Astrocyte (in vitro differentiated cells and primary cell): ENCODE data around the gene ZNF526. TPM values are rescaled to one million over a fixed set of nuclear protein-coding genes. Genes with fewer than 3 reads are reported as not detected.
"Not testable (repeated sequence)": the region's sequence is repeated elsewhere in the genome, so short reads cannot be mapped to it uniquely, and the experiment has no call there.

Experiments
- DNase-seq: peaks from one replicate; pipeline ENCODE4 v3.0.0-alpha.2; 2010; ENCODE audit warnings: low read depth
- FAIRE-seq: peaks from 2 replicates; lab custom pipeline; 2011; peaks lifted over from hg19 to GRCh38; lab: Jason Lieb, UNC
- H2AFZ ChIP-seq: 2 replicates; pipeline ENCODE4 v1.6.0; 2012; ENCODE audit warnings: low read depth, low read length, inconsistent platforms
- H3K27ac ChIP-seq: 2 replicates; pipeline ENCODE4 v1.5.1; 2011; ENCODE audit warnings: low read depth, low read length, inconsistent platforms
- H3K27me3 ChIP-seq: 2 replicates; pipeline ENCODE4 v1.6.0; 2011; ENCODE audit warnings: low read length, inconsistent platforms; ENCODE audit not compliant: insufficient read depth
- H3K36me3 ChIP-seq: 2 replicates; pipeline ENCODE4 v1.5.1; 2011; ENCODE audit warnings: low read length, inconsistent platforms; ENCODE audit not compliant: insufficient read depth
- H3K4me1 ChIP-seq: 2 replicates; pipeline ENCODE4 v1.5.1; 2011; ENCODE audit warnings: low read length, inconsistent platforms; ENCODE audit not compliant: insufficient read depth
- H3K4me2 ChIP-seq: 2 replicates; pipeline ENCODE4 v1.6.0; 2012; ENCODE audit warnings: low read length, inconsistent platforms
- H3K4me3 ChIP-seq: 2 replicates; pipeline ENCODE4 v1.5.1; 2011; ENCODE audit warnings: low read depth, mild to moderate bottlenecking, low read length, inconsistent platforms; ENCODE audit not compliant: insufficient read depth
- H3K79me2 ChIP-seq: 2 replicates; pipeline ENCODE4 v1.6.0; 2012; ENCODE audit warnings: mild to moderate bottlenecking, low read length, inconsistent platforms; ENCODE audit not compliant: insufficient read depth
- H3K9ac ChIP-seq: 2 replicates; pipeline ENCODE4 v1.6.0; 2012; ENCODE audit warnings: mild to moderate bottlenecking, low read length, inconsistent platforms
- H3K9me3 ChIP-seq: 2 replicates; pipeline ENCODE4 v1.5.1; 2012; ENCODE audit warnings: low read depth, mild to moderate bottlenecking, low read length, inconsistent platforms; ENCODE audit not compliant: insufficient read depth
- H4K20me1 ChIP-seq: 2 replicates; pipeline ENCODE4 v1.6.0; 2012; ENCODE audit warnings: low read length, inconsistent platforms; ENCODE audit not compliant: insufficient read depth
- H3K27ac Mint-ChIP-seq: one replicate; pipeline ENCODE4 v1.8.0; 2021; ENCODE audit warnings: mild to moderate bottlenecking, mixed read lengths; ENCODE audit not compliant: unreplicated experiment
- H3K27me3 Mint-ChIP-seq: one replicate; pipeline ENCODE4 v1.8.0; 2021; ENCODE audit warnings: low read depth, mixed read lengths; ENCODE audit not compliant: unreplicated experiment
- H3K36me3 Mint-ChIP-seq: one replicate; pipeline ENCODE4 v1.8.0; 2021; ENCODE audit warnings: low read depth, mixed read lengths; ENCODE audit not compliant: unreplicated experiment
- H3K4me1 Mint-ChIP-seq: one replicate; pipeline ENCODE4 v1.8.0; 2021; ENCODE audit warnings: low read depth, mixed read lengths; ENCODE audit not compliant: unreplicated experiment
- H3K4me3 Mint-ChIP-seq: one replicate; pipeline ENCODE4 v1.8.0; 2021; ENCODE audit warnings: mild to moderate bottlenecking, moderate library complexity, mixed read lengths; ENCODE audit not compliant: unreplicated experiment
- H3K9me3 Mint-ChIP-seq: one replicate; pipeline ENCODE4 v1.8.0; 2021; ENCODE audit warnings: mild to moderate bottlenecking, mixed read lengths; ENCODE audit not compliant: unreplicated experiment
- EZH2 ChIP-seq: IDR thresholded peaks from 2 replicates; pipeline ENCODE4 v1.6.1; 2012; ENCODE audit warnings: mild to moderate bottlenecking, low read length, inconsistent platforms; ENCODE audit not compliant: insufficient read depth
- total RNA-seq: library from RNA; stranded (reverse); gene quantifications from 2 replicates; pipeline ENCODE4 v1.2.1, GENCODE V29; 2021
- TF ChIP-seq, protein P1 (sequence below): IDR thresholded peaks from 2 replicates; pipeline ENCODE4 v1.5.1; 2011; ENCODE audit warnings: low read depth, mild to moderate bottlenecking, inconsistent platforms, low read length, moderate library complexity; ENCODE audit not compliant: insufficient read depth

Gene ZNF526
- total RNA-seq, 1 donor from 2014 or later = 20.2 TPM

DNA sequence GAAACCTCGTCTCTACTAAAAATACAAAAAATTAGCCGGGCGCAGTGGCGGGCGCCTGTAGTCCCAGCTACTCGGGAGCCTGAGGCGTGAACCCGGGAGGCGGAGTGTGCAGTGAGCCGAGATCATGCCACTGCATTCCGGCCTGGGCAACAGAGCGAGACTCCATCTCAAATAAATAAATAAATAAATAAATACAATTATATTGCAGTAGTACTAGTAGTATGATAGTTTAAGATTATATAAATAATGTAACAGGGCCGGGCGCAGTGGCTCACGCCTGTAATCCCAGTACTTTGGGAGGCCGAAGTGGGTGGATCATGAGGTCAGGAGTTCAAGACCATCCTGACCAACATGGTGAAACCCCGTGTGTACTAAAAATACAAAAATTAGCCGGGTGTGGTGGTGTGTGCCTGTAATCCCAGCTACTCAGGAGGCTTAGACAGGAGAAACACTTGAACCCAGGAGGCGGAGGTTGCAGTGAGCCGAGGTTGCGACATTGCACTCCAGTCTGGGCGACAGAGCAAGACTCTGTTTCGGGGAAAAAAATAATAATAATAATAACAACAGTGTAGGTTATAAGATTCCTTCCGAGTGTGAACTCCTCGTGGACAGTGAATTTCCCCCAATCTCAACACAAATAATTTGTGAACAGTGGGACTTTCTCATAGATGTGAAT is 47.0 kb downstream of the ZNF526 start:
- peaks cover 27% of the 10 kb centered on the region for H3K79me2 ChIP-seq
- peak overlapping the region; percentile 80 for H2AFZ ChIP-seq
- H3K27me3 ChIP-seq, H3K27ac Mint-ChIP-seq, DNase-seq, H3K27me3 Mint-ChIP-seq, H3K9me3 Mint-ChIP-seq, FAIRE-seq, H3K27ac ChIP-seq, H3K36me3 ChIP-seq, H3K36me3 Mint-ChIP-seq, H3K4me3 ChIP-seq, H4K20me1 ChIP-seq, H3K9me3 ChIP-seq, H3K4me3 Mint-ChIP-seq: not testable (repeated sequence)
- peaks cover 15% of the 10 kb centered on the region for H3K4me1 Mint-ChIP-seq
- H3K4me2 ChIP-seq = peak overlapping the region; percentile 94
- peak overlapping the region; percentile 95 for H3K9ac ChIP-seq
- H3K4me1 ChIP-seq = peaks cover 25% of the 10 kb centered on the region

DNA sequence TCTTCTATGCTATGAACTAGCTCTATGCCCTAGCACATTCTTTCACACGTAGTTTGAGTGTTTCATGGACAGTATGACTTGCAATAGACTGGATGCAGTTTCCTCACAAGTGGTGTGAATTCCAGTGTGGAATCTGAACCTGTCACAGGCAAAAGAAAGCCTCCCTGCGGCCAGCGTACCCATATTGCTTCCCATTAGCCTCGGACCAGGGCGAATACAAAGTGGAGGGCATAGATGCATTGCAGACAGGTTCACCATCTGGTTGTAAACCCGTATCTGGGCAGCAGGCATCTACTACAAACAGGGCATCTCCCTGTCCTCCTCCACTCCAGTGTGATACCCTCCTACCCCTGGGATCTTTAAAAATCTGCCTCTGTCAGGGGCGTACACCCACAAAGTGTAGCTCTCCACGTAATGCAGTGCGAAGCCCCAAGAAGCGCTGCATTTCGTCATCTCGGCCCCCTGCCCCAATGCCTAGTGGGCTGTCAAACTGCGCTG is 47.6 kb downstream of the ZNF526 start:
- FAIRE-seq (no peak), DNase-seq (no peak)
- H3K36me3 ChIP-seq = no peaks in the 10 kb centered on the region
- H2AFZ ChIP-seq = peak overlapping the region; percentile 80
- H3K4me2 ChIP-seq = peak overlapping the region; percentile 94
- no peaks in the 10 kb centered on the region for H4K20me1 ChIP-seq
- peaks cover 34% of the 10 kb centered on the region for H3K79me2 ChIP-seq
- peak overlapping the region; percentile 81 for H3K4me3 ChIP-seq
- TF ChIP-seq, protein P1, sequence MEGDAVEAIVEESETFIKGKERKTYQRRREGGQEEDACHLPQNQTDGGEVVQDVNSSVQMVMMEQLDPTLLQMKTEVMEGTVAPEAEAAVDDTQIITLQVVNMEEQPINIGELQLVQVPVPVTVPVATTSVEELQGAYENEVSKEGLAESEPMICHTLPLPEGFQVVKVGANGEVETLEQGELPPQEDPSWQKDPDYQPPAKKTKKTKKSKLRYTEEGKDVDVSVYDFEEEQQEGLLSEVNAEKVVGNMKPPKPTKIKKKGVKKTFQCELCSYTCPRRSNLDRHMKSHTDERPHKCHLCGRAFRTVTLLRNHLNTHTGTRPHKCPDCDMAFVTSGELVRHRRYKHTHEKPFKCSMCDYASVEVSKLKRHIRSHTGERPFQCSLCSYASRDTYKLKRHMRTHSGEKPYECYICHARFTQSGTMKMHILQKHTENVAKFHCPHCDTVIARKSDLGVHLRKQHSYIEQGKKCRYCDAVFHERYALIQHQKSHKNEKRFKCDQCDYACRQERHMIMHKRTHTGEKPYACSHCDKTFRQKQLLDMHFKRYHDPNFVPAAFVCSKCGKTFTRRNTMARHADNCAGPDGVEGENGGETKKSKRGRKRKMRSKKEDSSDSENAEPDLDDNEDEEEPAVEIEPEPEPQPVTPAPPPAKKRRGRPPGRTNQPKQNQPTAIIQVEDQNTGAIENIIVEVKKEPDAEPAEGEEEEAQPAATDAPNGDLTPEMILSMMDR = no peak
- no peak for TF ChIP-seq EZH2
- H3K9me3 ChIP-seq = no peaks in the 10 kb centered on the region
- H3K27me3 ChIP-seq = no peaks in the 10 kb centered on the region
- Mint-ChIP-seq H3K4me3 (no peak overlapping the region), H3K27ac (no peak overlapping the region), H3K27me3 (no peaks in the 10 kb centered on the region), H3K36me3 (peaks cover 4% of the 10 kb centered on the region), H3K9me3 (no peaks in the 10 kb centered on the region), H3K4me1 (peaks cover 15% of the 10 kb centered on the region)
- peak overlapping the region; percentile 100 for H3K27ac ChIP-seq
- H3K4me1 ChIP-seq = peaks cover 25% of the 10 kb centered on the region
- H3K9ac ChIP-seq = peak overlapping the region; percentile 95

DNA sequence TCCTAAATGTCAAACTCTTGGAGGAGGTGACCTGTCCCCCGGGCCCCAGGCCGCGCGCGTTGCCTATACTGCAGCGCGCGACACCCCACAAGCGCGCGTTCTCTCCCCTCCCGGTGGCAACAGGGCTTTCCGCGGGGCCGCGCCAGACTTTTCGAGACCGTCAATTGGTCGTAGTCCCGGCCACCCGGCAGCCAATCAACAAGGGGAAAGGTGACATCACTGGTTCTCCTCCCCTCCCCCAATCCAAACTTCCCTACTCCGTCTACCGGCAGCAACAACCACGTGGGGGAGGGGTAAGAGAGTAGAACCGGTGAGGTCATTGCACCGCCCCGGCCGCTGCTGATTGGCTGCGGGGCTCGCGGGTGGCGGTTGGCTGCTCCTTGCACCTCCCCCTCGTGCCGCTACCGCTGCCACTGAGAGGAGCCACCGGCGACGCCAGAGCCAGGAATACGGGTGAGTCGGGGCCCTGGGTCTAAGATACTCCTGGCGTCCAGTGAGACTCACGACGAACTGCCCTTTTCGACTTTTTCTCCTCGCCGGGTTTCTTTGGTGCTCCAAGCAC is 48.1 kb downstream of the ZNF526 start:
- Mint-ChIP-seq H3K4me1 (peaks cover 15% of the 10 kb centered on the region), H3K9me3 (no peaks in the 10 kb centered on the region), H3K27ac (no peak overlapping the region), H3K4me3 (no peak overlapping the region), H3K36me3 (peaks cover 4% of the 10 kb centered on the region), H3K27me3 (no peaks in the 10 kb centered on the region)
- H3K9ac ChIP-seq = peak overlapping the region; percentile 95
- H3K27me3 ChIP-seq = no peaks in the 10 kb centered on the region
- peak overlapping the region; percentile 100 for H3K27ac ChIP-seq
- no peak for TF ChIP-seq EZH2
- TF ChIP-seq, protein P1 = no peak
- peaks cover 39% of the 10 kb centered on the region for H3K79me2 ChIP-seq
- H4K20me1 ChIP-seq = no peaks in the 10 kb centered on the region
- DNase-seq (peak; percentile 96), FAIRE-seq (no peak)
- peak overlapping the region; percentile 84 for H2AFZ ChIP-seq
- peaks cover 25% of the 10 kb centered on the region for H3K4me1 ChIP-seq
- no peaks in the 10 kb centered on the region for H3K9me3 ChIP-seq
- peak overlapping the region; percentile 81 for H3K4me3 ChIP-seq
- H3K4me2 ChIP-seq = peak overlapping the region; percentile 94
- H3K36me3 ChIP-seq = no peaks in the 10 kb centered on the region
